Calu3 (cell line): Measurements from ENCODE around the gene MRPL43. TPM values are rescaled to one million over a fixed set of nuclear protein-coding genes. Genes with fewer than 3 reads are reported as not detected.

Source experiments
- BruUV-seq: library from RNA; stranded (reverse); fragments of 400-500 nt; replicated peaks from 2 replicates; lab custom pipeline; 2021; lab: Mats Ljungman, UMichigan
- CTCF ChIA-PET: fragments of 300-600 bp; sonication (Branson Sonifier 250); formaldehyde crosslinking; loops from one replicate; lab custom pipeline; 2022; ENCODE audit warnings: antibody characterized with exemption; lab: Charles Lee
- DNase-seq: peaks from one replicate; pipeline ENCODE4 v3.0.0; 2022
- H3K27ac Mint-ChIP-seq: one replicate; pipeline ENCODE4 v1.8.0; 2022; ENCODE audit warnings: mixed read lengths; ENCODE audit not compliant: unreplicated experiment
- H3K27me3 Mint-ChIP-seq: one replicate; pipeline ENCODE4 v1.8.0; 2022; ENCODE audit warnings: mixed read lengths; ENCODE audit not compliant: unreplicated experiment
- H3K36me3 Mint-ChIP-seq: one replicate; pipeline ENCODE4 v1.8.0; 2022; ENCODE audit warnings: mild to moderate bottlenecking, moderate library complexity, mixed read lengths; ENCODE audit not compliant: insufficient read depth, unreplicated experiment
- H3K4me1 Mint-ChIP-seq: one replicate; pipeline ENCODE4 v1.8.0; 2022; ENCODE audit warnings: mild to moderate bottlenecking, low read depth, mixed read lengths; ENCODE audit not compliant: unreplicated experiment
- H3K4me3 Mint-ChIP-seq: one replicate; pipeline ENCODE4 v1.8.0; 2022; ENCODE audit warnings: mild to moderate bottlenecking, low read depth, moderate library complexity, mixed read lengths; ENCODE audit not compliant: unreplicated experiment
- H3K9me3 Mint-ChIP-seq: one replicate; pipeline ENCODE4 v1.8.0; 2022; ENCODE audit warnings: low read depth, mixed read lengths; ENCODE audit not compliant: unreplicated experiment
- intact Hi-C: fragments of 100-400 bp; cut with micrococcal nuclease; formaldehyde crosslinking; loops from one replicate; pipeline ENCODE4 v1.10.0; 2022; ENCODE audit not compliant: unreplicated experiment
- total RNA-seq: library from RNA; stranded (reverse); gene quantifications from 2 replicates; pipeline ENCODE4 v1.2.3, GENCODE V29; 2022
- TF ChIP-seq, protein P1 (sequence below): fragments of 200-600 bp; IDR thresholded peaks from one replicate; pipeline ENCODE4 v1.8.0; 2022; ENCODE audit warnings: antibody characterized with exemption; ENCODE audit not compliant: unreplicated experiment

The MRPL43 gene
- total RNA-seq, 1 experiment from 2014 or later = 44.7 TPM

GRCh38 chr10:100969187-100970075, 17.9 kb downstream of the MRPL43 start, which contains the start of gene SEMA4G:
SEMA4G (plus strand) TSS chr10:100969504; CDS start chr10:100972913, 3,409 bp downstream.
- Mint-ChIP-seq H3K27ac (peak within 1 kb of the TSS; percentile 57), H3K9me3 (no peaks in the 10 kb centered on the region), H3K4me3 (peak within 1 kb of the TSS; percentile 80), H3K4me1 (peaks cover 19% of the 10 kb centered on the region), H3K36me3 (peaks cover 24% of the 10 kb centered on the region), H3K27me3 (no peaks in the 10 kb centered on the region)
- DNase-seq = peak; percentile 58
- BruUV-seq = no TSS peak
- TF ChIP-seq, protein P1, sequence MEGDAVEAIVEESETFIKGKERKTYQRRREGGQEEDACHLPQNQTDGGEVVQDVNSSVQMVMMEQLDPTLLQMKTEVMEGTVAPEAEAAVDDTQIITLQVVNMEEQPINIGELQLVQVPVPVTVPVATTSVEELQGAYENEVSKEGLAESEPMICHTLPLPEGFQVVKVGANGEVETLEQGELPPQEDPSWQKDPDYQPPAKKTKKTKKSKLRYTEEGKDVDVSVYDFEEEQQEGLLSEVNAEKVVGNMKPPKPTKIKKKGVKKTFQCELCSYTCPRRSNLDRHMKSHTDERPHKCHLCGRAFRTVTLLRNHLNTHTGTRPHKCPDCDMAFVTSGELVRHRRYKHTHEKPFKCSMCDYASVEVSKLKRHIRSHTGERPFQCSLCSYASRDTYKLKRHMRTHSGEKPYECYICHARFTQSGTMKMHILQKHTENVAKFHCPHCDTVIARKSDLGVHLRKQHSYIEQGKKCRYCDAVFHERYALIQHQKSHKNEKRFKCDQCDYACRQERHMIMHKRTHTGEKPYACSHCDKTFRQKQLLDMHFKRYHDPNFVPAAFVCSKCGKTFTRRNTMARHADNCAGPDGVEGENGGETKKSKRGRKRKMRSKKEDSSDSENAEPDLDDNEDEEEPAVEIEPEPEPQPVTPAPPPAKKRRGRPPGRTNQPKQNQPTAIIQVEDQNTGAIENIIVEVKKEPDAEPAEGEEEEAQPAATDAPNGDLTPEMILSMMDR = peak; percentile 81
- intact Hi-C loops = loop anchor here (5.0 kb wide), 1 partner anchor 43 kb away; no protein-coding TSS in a partner anchor
- CTCF ChIA-PET = interaction anchor here (0.6 to 1.6 kb wide), 5 partner anchors 18 to 50 kb away, joined by 3 to 5 read pairs (median 3); partner anchors contain the start of genes MRPL43 and TWNK

- H3K36me3 Mint-ChIP-seq = peaks cover 24% of the 10 kb centered on the region
Observed at GRCh38 chr10:100968863-100969186, 18.5 kb downstream of the MRPL43 start.

DNA sequence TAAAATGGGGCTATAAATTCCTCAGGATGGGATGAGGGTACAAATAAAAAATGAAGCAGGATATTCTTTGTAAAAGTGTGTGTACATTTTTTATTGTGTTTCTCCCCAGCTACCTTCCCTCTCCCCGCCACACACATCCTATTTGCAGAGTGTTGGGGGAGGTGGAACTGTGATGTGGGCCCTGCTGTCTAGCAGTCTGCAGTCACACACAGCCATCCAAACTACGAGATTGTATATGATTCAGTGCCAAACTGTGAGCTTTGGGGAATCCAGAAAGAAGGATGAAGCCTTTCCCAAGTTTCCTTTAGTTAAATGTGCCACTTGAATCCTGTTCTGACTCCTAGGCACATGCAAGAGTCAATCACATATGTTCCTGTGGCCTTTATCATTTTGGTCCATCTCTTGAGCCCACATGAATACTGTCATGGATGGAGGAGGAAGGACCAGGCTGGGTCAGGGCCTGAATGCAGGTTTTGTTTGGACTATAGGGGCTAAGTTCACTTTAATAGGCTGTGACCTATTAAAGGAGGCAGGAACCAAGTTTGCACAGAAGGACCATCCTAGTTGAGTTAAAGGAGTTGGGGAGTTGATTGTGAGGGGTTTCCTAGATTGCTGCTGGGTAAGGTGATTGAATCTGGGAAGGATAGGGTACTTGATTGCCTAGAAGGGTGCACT, 19.1 kb downstream of the MRPL43 start:
- Mint-ChIP-seq H3K4me3 (peak overlapping the region; percentile 80), H3K4me1 (peaks cover 19% of the 10 kb centered on the region)
- CTCF ChIA-PET = interaction anchor here (1.5 kb wide), 1 partner anchor 10 kb away, joined by 3 read pairs; no protein-coding TSS in a partner anchor

More at GRCh38 chr10:100968863-100969186, 18.5 kb downstream of the MRPL43 start:
- Mint-ChIP-seq H3K27me3 (no peaks in the 10 kb centered on the region), H3K9me3 (no peaks in the 10 kb centered on the region), H3K4me3 (peak overlapping the region; percentile 80), H3K27ac (peak overlapping the region; percentile 57), H3K4me1 (peaks cover 19% of the 10 kb centered on the region)
- no TSS peak for BruUV-seq
- no peak for DNase-seq
- TF ChIP-seq, protein P1 = no peak
- intact Hi-C loops = loop anchor here (5.0 kb wide), 1 partner anchor 43 kb away; no protein-coding TSS in a partner anchor
- CTCF ChIA-PET = no interaction called here

DNA sequence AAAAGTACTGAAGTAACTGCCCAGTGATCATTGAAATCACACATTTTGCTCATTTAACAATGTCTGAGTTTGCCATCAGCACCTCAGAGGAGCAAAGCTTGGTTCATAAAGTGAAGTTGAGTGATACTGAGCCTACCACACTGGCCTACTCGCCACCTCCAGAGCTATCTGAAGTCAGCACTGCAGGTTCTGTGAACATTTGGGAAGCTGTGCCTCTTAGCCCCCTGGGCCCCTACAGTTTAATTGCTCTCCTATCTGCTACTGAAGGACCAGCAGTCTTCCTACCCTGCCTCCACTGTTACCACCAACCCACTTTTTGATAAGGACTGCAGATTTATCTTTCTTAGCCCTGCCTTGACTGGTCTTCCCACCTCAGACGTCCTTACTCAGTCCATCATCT, 20.0 kb downstream of the MRPL43 start:
- no TSS peak for BruUV-seq
- H3K27me3 Mint-ChIP-seq = no peaks in the 10 kb centered on the region
- intact Hi-C loops = loop anchor here (5.0 kb wide), 1 partner anchor 45 kb away; no protein-coding TSS in a partner anchor
- no peak for DNase-seq
- TF ChIP-seq, protein P1 = no peak
- H3K36me3 Mint-ChIP-seq = peaks cover 24% of the 10 kb centered on the region
- CTCF ChIA-PET = interaction anchor here (0.5 to 1.5 kb wide), 2 partner anchors 9 to 48 kb away, joined by 3 to 4 read pairs; no protein-coding TSS in a partner anchor
- no peak overlapping the region for H3K4me3 Mint-ChIP-seq
- H3K4me1 Mint-ChIP-seq = peaks cover 19% of the 10 kb centered on the region
- no peak overlapping the region for H3K27ac Mint-ChIP-seq
- no peaks in the 10 kb centered on the region for H3K9me3 Mint-ChIP-seq

More for the DNA sequence above, 19.1 kb downstream of the MRPL43 start:
- no TSS peak for BruUV-seq
- Mint-ChIP-seq H3K36me3 (peaks cover 24% of the 10 kb centered on the region), H3K9me3 (no peaks in the 10 kb centered on the region), H3K27ac (peak overlapping the region; percentile 57), H3K27me3 (no peaks in the 10 kb centered on the region)
- TF ChIP-seq, protein P1 = no peak
- no peak for DNase-seq
- intact Hi-C loops = loop anchor here (5.0 kb wide), 1 partner anchor 44 kb away; no protein-coding TSS in a partner anchor
